Karpas-422 (cell line): ENCODE results near the gene CAB39. TPM values are rescaled to one million over a fixed set of nuclear protein-coding genes. Genes with fewer than 3 reads are reported as not detected.

Experiments used
- DNase-seq: peaks from one replicate; pipeline ENCODE4 v3.0.0-alpha.2; 2015
- H2AFZ ChIP-seq: fragments of 200-600 bp; sonication (generic); 2 replicates; pipeline ENCODE4 v1.6.1; 2014; ENCODE audit warnings: antibody characterized with exemption, low read length, mixed read lengths
- H3K27ac ChIP-seq: fragments of 200-600 bp; sonication (generic); 2 replicates; pipeline ENCODE4 v1.5.1; 2014; ENCODE audit warnings: mild to moderate bottlenecking, low read length, moderate library complexity
- H3K27me3 ChIP-seq: fragments of 200-600 bp; sonication (generic); 2 replicates; pipeline ENCODE4 v1.6.1; 2014; ENCODE audit warnings: low read length, mixed read lengths
- H3K36me3 ChIP-seq: fragments of 200-600 bp; sonication (generic); 2 replicates; pipeline ENCODE4 v1.6.1; 2014; ENCODE audit warnings: low read length, mixed read lengths; ENCODE audit not compliant: insufficient read depth
- H3K4me1 ChIP-seq: fragments of 200-600 bp; sonication (generic); 2 replicates; pipeline ENCODE4 v1.6.1; 2014; ENCODE audit warnings: mild to moderate bottlenecking, low read length, mixed read lengths
- H3K4me2 ChIP-seq: fragments of 200-600 bp; sonication (generic); 2 replicates; pipeline ENCODE4 v1.6.1; 2014; ENCODE audit warnings: low read length, low read depth, mild to moderate bottlenecking; ENCODE audit not compliant: poor library complexity, severe bottlenecking
- H3K4me3 ChIP-seq: fragments of 200-600 bp; sonication (generic); 2 replicates; pipeline ENCODE4 v1.5.1; 2014; ENCODE audit warnings: mild to moderate bottlenecking, antibody characterized with exemption, low read length, mixed read lengths
- H3K79me2 ChIP-seq: fragments of 200-600 bp; sonication (generic); 2 replicates; pipeline ENCODE4 v1.6.1; 2014; ENCODE audit warnings: mild to moderate bottlenecking, low read length, mixed read lengths
- H3K9ac ChIP-seq: fragments of 200-600 bp; sonication (generic); 2 replicates; pipeline ENCODE4 v1.6.0; 2014; ENCODE audit warnings: low read length
- H3K9me2 ChIP-seq: fragments of 200-600 bp; sonication (generic), shearing (Covaris generic); replicated peaks from 2 replicates; pipeline ENCODE4 v1.6.0; 2014; ENCODE audit warnings: mild to moderate bottlenecking, low read length, moderate library complexity; ENCODE audit not compliant: insufficient read depth
- H3K9me3 ChIP-seq: fragments of 300-700, 200-600 bp; sonication (generic); 2 replicates; pipeline ENCODE4 v1.6.1; 2014; ENCODE audit warnings: low read length, mixed read lengths
- H4K20me1 ChIP-seq: fragments of 200-600 bp; sonication (generic); 2 replicates; pipeline ENCODE4 v1.6.1; 2014; ENCODE audit warnings: mild to moderate bottlenecking, antibody characterized with exemption, low read length, low read depth; ENCODE audit not compliant: insufficient read depth
- total RNA-seq: library from RNA; depleted of rRNA; stranded (reverse); fragments of >200 nt; shearing (Covaris generic); gene quantifications from 2 replicates; pipeline ENCODE4 v1.2.3, GENCODE V29; 2014; ENCODE audit warnings: low replicate concordance

Gene CAB39
- total RNA-seq, 1 experiment from 2014 or later = 89.3 TPM

- no peak for DNase-seq
- Histone ChIP-seq H3K4me1 (no peaks in the 10 kb centered on the region), H3K79me2 (no peaks in the 10 kb centered on the region), H3K27me3 (no peaks in the 10 kb centered on the region), H3K9ac (no peak overlapping the region), H3K9me3 (no peaks in the 10 kb centered on the region), H3K4me3 (no peak overlapping the region), H3K4me2 (no peak overlapping the region), H2AFZ (no peak overlapping the region), H4K20me1 (no peaks in the 10 kb centered on the region), H3K36me3 (no peaks in the 10 kb centered on the region), H3K9me2 (no peaks in the 10 kb centered on the region), H3K27ac (no peak overlapping the region)
Observed at GRCh38 chr2:230827774-230828271, 115.2 kb downstream of the CAB39 start.

DNA sequence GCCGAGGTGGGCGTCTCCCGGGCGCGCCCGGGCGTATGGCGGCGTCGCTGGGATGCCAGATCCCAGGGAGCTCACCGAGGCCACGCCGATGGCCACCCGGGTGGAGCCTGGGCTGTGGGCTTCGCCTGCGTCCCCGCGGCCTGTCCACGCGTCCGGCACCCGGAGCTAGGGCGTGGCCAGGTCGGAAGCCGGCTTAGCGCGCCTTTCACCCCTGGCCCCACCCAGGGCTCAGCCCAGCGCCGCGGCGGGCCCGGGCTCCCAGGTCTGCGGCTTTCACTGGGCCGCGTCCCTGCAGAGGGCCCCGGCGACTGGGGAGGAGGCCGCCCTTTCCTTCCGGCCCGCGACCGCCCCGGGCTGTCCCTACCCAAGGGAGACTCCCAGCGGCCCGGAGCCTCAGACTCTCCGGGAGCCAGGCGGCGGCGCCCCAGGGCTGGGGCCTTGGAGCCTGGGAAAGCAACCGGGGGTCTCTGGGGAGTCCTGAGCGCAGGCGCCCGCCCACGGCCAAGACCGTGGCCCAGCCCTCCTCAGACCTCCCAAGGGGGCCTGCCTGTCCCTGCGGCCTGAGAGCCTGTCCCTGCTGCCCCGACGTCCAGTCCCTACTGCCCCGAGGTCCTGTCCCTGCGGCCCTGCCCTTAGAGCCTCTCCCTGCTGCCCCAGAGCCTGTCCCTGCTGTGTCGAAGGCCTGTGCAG lies 115.8 kb downstream of the CAB39 start:
- Histone ChIP-seq H3K27ac (no peak overlapping the region), H3K36me3 (no peaks in the 10 kb centered on the region), H3K27me3 (no peaks in the 10 kb centered on the region), H3K9me3 (no peaks in the 10 kb centered on the region), H2AFZ (no peak overlapping the region), H3K4me3 (no peak overlapping the region), H3K9ac (no peak overlapping the region), H3K4me2 (no peak overlapping the region), H4K20me1 (no peaks in the 10 kb centered on the region), H3K9me2 (no peaks in the 10 kb centered on the region), H3K4me1 (no peaks in the 10 kb centered on the region), H3K79me2 (no peaks in the 10 kb centered on the region)
- no peak for DNase-seq

- Histone ChIP-seq H3K27ac (no peak overlapping the region), H3K4me2 (no peak overlapping the region), H3K9me3 (no peaks in the 10 kb centered on the region), H3K36me3 (no peaks in the 10 kb centered on the region), H3K79me2 (no peaks in the 10 kb centered on the region), H3K27me3 (no peaks in the 10 kb centered on the region), H3K4me3 (no peak overlapping the region), H3K9ac (no peak overlapping the region), H3K9me2 (no peaks in the 10 kb centered on the region), H3K4me1 (no peaks in the 10 kb centered on the region), H4K20me1 (no peaks in the 10 kb centered on the region), H2AFZ (no peak overlapping the region)
- DNase-seq = no peak
Observed at GRCh38 chr2:230829293-230829692, 116.7 kb downstream of the CAB39 start.

DNA sequence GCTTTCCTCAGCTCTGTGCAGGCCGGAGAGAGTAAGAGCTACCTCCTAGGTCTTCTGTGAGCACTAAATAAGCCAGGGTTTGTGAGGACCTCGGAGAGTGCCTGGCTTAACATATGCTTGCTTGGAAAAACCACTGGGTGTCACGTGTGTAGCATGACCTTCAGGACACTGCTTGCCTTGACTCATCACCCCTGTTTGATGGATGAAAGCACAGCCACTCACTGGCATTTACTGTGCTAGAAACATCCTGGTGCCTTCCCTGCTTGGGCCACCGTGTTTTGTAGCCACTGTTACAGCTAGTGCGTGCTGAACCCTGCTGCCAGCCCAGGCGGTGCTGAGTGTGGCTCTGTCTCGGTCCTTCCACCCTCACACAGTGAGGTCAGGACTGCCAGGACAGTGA lies 117.3 kb downstream of the CAB39 start:
- Histone ChIP-seq H3K4me1 (no peaks in the 10 kb centered on the region), H3K9me3 (no peaks in the 10 kb centered on the region), H3K27ac (no peak overlapping the region), H3K79me2 (no peaks in the 10 kb centered on the region), H2AFZ (no peak overlapping the region), H3K4me3 (no peak overlapping the region), H3K9ac (no peak overlapping the region), H3K9me2 (no peaks in the 10 kb centered on the region), H3K36me3 (no peaks in the 10 kb centered on the region), H3K4me2 (no peak overlapping the region), H3K27me3 (no peaks in the 10 kb centered on the region), H4K20me1 (no peaks in the 10 kb centered on the region)
- DNase-seq = no peak

DNA sequence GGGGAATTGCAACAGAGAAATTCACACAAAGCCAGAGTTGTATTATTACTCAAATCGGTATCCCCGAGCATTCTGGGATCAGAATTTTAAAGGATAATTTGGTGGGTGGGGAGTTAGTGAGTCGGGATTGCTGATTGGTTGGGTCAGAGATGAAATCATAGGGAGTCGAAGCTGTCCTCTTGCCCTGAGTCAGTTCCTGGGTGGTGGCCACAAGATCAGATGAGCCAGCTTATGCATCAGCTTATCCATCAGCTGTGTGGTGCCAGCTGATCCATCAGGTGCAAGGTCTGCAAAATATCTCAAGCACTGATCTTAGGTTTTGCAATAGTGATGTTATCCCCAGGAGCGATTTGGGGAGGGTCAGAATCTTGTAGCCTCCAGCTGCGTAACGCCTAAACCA lies 117.8 kb downstream of the CAB39 start:
- H3K36me3 ChIP-seq = no peaks in the 10 kb centered on the region

DNA sequence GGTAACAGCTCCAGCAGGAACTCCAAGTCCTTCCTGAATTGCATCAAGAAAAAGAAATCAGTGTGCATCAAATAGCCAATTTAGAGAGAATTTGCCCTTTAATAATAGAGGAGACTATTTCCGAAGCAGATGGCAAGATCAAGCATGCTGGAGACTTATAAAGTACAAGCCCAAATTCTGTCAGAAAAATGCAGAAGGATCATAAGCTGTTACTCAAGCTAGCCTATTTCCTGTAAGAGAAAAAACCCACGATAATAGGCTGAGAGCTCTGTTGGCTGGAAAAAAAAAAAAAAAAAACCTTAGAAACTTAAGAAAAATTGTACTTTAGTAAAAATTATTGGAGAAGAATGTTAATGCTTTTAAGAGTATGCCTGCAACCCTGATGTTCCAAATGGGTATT lies 127.7 kb downstream of the CAB39 start:
- H3K4me2 ChIP-seq = no peak overlapping the region
- no peak for DNase-seq

More for the DNA sequence above, 117.8 kb downstream of the CAB39 start:
- Histone ChIP-seq H3K9me2 (no peaks in the 10 kb centered on the region), H3K27ac (no peak overlapping the region), H3K4me1 (no peaks in the 10 kb centered on the region), H2AFZ (no peak overlapping the region), H3K4me2 (no peak overlapping the region), H3K4me3 (no peak overlapping the region), H3K9ac (no peak overlapping the region), H3K79me2 (no peaks in the 10 kb centered on the region), H3K27me3 (no peaks in the 10 kb centered on the region), H3K9me3 (no peaks in the 10 kb centered on the region), H4K20me1 (no peaks in the 10 kb centered on the region)
- no peak for DNase-seq

GRCh38 chr2:230842473-230842872 lies 129.8 kb downstream of the CAB39 start:
- H3K4me2 ChIP-seq = no peak overlapping the region
- H2AFZ ChIP-seq = no peak overlapping the region
- H3K27ac ChIP-seq = no peak overlapping the region
- no peaks in the 10 kb centered on the region for H3K9me3 ChIP-seq
- H3K9me2 ChIP-seq = no peaks in the 10 kb centered on the region
- H3K27me3 ChIP-seq = no peaks in the 10 kb centered on the region
- no peak for DNase-seq
- no peaks in the 10 kb centered on the region for H3K4me1 ChIP-seq
- H3K36me3 ChIP-seq = no peaks in the 10 kb centered on the region; the same call in 1 of the 2 replicates
- H3K79me2 ChIP-seq = no peaks in the 10 kb centered on the region
- no peaks in the 10 kb centered on the region for H4K20me1 ChIP-seq
- no peak overlapping the region for H3K4me3 ChIP-seq
- no peak overlapping the region for H3K9ac ChIP-seq

More for the DNA sequence above, 127.7 kb downstream of the CAB39 start:
- Histone ChIP-seq H3K79me2 (no peaks in the 10 kb centered on the region), H3K36me3 (no peaks in the 10 kb centered on the region; the same call in 1 of the 2 replicates), H3K9ac (no peak overlapping the region), H3K9me3 (no peaks in the 10 kb centered on the region), H3K27ac (no peak overlapping the region), H2AFZ (no peak overlapping the region), H4K20me1 (no peaks in the 10 kb centered on the region), H3K9me2 (no peaks in the 10 kb centered on the region), H3K27me3 (no peaks in the 10 kb centered on the region), H3K4me1 (no peaks in the 10 kb centered on the region), H3K4me3 (no peak overlapping the region)

DNA sequence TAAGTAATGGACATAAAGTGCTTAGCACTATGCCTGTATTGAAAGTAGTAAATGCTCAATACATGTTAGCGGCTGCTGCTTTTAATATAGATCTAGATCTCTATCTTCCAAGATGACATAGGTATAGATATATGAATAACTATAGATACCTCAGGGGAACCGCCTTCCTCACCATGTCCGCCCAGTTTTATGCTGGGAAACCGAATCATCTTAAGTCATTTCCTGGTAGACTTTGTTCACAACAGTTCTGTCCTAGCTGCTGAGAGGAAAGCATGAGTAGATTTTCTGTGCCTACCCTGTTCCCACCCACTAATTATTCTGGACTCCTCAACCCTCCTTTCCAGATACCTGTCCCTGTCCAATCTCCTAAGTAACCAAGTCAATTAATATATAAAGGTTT lies 130.5 kb downstream of the CAB39 start:
- no peak overlapping the region for H3K4me3 ChIP-seq
- H3K9me3 ChIP-seq = no peaks in the 10 kb centered on the region
- H3K9me2 ChIP-seq = no peaks in the 10 kb centered on the region
- H3K27me3 ChIP-seq = no peaks in the 10 kb centered on the region
- no peaks in the 10 kb centered on the region; the same call in 1 of the 2 replicates for H3K36me3 ChIP-seq
- H4K20me1 ChIP-seq = no peaks in the 10 kb centered on the region
- no peak for DNase-seq
- H3K79me2 ChIP-seq = no peaks in the 10 kb centered on the region
- no peak overlapping the region for H3K27ac ChIP-seq
- H3K4me1 ChIP-seq = peaks cover 2% of the 10 kb centered on the region
- no peak overlapping the region for H3K4me2 ChIP-seq
- no peak overlapping the region for H2AFZ ChIP-seq
- no peak overlapping the region for H3K9ac ChIP-seq
